Hematopoietic multipotent progenitor cell treated with erythropoietin and hydrocortisone succinate and interleukin-3 and kit ligand, for 4 days (in vitro differentiated cells): ENCODE results near the gene NPTX1.

Experiments
- DNase-seq: peaks from one replicate; pipeline ENCODE4 v3.0.0-alpha.2; 2015

Gene NPTX1

GRCh38 chr17:80456465-80457235, 19.8 kb downstream of the NPTX1 start:
- DNase-seq = no peak

GRCh38 chr17:80455784-80456183, 20.6 kb downstream of the NPTX1 start:
- no peak for DNase-seq

DNA sequence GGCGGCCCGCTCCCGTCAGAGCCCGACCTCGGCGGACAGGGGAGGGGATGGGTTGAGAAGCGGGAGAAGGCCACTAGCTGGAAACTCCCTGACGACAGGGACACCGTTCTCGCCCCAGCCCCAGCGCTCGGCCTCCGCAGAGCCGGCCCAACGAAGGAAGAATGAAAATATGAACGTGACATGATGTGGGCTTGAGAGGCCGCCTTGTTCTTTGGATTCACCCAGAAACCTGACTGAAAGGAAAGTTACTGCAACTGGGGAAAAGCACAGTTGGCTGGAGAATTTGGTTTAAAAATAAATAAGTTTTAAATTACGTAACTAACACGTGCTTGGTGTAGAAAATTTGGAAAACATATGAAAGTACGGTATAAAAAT, 21.1 kb downstream of the NPTX1 start:
- peak; percentile 81 for DNase-seq

DNA sequence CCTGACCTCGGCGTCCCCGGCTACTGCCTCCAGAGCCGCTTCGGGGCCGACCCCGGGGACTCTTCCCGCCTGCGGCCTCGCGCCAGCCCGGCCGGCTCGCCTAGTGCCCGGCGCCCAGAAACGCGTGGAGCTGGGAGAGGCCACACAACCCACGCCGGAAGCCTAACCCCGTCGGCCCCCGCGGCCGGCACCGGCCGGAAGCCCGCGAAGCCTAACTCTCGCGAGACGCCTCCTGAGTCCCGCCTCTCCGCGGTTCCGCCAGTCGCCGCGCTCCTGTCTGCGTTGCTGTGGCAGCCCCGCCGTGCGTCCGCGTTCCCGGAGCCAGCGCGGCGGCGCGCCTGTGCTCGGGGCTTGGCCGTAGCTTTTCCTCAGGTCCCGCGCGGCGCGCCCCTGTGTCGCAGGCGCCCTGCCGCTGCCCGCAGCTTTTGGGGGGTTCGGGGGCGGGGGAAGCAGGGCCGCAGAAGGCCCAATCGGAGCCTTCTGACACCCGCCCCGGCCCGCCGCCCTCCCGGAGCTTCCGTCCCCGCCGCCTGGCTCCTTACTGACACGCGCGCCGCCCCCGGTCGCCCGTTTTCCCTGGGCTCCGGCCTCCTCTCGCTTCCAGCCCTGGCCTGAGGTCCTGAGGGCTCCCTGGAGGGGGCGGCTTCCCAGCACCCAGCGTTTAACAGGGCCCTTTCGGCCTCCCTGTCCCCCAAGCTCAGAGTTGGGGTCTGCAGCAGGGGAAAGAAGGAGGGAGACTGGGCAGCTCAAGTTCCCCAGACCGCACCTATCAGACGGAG, 21.7 kb downstream of the NPTX1 start:
- peak; percentile 98 for DNase-seq

- no peak for DNase-seq
Measured at GRCh38 chr17:80453998-80454556, 22.3 kb downstream of the NPTX1 start.

DNA sequence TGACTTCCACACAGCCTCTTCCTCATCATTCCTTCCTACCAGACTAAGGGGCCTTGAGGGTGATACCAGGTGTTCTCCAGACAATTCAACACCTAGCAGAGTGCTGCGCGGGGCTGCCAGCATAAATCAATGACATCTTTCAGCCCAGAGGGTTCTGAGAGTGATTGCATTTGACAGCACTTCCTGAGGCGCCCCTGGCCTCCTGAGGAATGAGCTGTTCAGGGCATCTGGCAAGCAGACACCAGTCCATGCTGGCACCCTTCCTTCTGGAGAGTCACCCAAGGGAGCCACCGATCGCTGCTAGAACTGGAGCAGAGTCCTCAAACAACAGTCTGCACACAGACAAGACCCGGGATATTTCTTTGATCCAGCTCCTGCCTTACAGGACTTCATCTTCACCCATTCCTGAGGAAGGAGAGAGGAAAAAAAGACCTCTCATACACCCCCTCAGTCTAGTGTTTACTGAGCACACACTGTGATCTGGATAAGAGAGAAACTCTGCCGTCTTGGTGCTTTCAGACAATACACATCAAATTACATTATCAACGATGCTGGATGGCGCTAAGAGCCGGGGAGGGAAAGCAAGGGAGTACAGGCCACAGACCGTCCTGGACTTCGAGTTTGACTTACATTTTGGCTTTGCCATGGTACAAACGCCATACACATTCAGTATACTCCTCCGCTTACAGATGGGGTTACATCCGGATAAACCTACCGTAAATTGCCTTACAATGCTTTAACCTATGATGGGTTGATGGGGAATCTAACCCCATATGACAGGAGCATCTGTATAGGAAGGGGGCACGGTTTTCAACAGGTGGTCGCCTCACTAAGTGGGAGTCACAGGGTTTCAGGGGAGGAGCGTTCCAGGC, 23.0 kb downstream of the NPTX1 start:
- DNase-seq = no peak

DNA sequence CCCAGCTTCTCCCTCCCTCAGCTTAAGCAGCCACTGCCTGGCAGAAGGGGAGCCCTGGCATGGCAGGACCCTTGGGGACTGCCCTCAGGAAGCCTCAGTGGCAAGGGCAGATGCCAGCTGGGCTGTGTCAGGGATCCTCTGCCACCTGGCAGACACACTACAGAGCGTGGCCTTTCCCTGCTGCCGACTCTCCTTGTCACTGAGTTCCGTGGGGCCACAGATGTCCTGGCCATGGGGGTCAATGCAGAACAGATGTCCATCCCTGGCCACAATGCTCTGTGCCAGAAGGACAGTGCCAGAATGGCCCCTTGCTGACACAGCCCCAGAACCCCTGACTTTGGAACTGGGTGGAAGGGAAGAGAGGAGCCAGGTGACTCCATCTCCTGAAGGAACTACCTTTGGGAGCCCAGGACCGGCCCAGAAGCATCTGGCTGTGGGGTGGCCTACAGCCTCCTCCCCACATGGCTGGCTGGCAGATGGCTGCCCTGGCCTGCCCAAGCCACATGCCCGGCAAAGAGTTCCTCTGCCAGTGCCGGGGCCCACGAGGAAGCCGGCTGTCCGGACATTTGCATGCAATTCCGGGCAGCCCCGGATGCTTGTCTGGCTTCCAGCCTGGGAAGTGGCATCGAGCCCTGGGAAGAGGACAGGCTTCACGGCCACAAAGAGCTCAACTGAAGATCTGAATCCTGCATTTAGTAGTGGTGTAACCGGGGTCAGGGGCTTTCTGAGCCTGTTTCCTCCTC, 24.1 kb downstream of the NPTX1 start:
- no peak for DNase-seq

DNA sequence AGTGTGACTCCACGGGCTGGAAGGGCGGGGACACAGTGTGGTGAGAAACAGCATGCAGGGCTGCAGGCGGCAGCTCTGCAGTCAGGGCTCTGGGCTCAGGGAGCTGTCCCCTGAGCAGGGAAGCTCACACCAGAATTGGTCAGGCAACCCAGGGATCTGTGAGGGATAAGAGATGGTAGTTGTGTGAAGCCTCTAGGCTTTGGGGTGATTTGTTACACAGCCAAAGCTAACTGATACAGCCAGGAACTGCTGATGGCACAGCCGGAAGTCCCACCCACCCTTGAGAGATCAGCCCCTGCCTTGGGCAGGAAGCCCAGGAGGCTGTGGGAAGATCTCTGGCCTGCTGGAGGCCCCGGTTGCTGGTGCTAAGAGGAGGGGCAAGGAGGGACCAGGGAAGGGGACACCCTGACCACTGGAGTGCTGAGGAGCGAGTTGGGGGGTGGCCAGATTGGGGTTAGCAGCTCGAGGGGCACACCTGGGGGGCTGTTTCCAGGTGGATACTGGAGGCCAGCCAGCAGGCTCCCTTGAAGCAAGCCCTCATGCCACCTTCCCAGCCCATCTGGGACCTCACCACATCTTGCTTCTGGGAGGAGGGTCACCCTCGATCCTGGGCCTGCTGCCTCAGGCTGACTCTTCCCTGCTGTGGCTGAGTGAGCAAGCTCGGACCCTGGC, 25.2 kb downstream of the NPTX1 start:
- DNase-seq = no peak

DNA sequence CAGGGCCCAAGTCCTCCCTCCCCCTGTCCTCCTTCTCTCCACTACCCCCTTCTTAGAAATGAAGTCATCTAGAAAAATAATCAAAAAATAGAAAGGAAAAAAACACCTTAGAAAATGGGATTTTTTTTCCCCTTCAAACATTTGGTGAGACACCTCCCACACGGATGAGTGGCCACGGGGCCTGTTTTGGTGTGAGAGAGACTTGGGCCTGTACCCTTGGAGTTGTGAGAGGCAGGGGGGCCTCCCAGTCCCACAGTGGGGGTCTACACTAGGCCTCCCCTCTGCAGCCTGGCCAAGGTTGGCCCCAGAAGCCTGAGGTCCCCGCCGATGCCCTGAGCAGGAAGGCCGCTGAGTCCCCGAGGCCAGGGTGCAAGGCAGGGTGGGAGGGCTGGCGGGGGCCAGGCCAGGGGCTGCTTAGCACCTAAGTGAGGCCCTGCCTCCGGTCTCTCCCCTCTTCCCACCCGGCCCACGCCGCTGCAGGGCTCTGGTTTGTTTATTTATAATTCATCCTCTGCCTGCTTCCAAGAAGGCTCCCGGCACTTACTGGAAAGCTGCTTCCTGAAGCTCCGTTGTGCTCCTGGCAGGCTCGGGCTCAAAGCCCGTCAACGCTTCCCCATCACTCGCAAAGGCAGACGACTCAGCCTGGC, 26.4 kb downstream of the NPTX1 start:
- no peak for DNase-seq

GRCh38 chr17:80449194-80449929, 27.0 kb downstream of the NPTX1 start:
- DNase-seq = no peak

DNA sequence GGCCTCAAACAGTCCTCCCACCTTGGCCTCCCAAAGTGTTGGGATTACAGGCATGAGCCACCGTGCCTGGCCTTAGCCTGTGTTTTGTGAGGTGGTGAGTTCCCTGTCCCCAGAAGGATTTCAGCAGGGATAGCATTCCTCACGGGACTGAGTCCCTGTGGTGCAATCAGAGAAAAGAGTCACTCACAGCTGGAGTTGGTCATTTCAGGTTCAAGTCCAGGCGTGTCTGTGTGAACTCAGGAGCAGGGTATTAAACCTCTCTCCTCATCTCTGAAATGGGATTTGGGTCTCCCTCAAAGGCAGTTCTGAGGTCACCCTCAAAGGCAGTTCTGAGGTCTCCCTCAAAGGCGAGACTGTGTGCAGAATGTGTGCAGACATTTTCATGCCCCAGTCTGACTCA, 28.6 kb downstream of the NPTX1 start:
- DNase-seq = no peak

DNA sequence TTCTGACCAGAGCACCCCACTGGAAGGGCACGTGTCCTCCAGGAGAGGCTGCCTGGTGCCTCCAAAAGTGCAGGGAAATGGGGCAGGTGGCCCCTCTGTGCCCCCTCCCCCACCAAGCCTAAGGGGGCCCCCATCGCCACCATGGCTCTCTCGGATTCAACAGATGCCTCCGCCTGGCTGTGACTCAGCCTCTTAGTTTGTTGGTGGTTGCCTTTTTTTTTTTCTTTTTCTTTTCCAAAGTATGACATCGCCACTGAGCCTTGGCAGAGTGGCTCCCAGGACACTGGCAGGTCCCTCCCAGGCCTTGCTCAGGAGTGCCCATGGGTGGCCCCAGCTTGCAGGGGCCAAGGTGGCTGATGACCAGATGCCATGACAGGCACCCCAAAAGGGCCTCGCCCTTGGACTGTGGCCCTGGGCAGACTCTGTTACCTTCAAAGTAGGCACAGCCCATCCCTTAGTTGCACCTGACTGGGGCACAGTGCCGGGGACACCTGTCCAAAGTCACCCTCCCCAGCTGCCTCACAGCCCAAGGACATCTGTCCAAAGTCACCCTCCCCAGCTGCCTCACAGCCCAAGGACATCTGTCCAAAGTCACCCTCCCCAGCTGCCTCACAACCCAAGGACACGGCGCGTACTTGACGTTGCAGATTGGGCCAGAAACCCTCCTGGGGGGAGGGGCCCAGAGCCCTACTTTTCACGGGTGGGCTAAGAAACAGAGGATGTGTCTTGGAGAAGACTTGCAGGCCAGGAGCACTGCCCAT, 29.6 kb downstream of the NPTX1 start:
- DNase-seq = no peak

- DNase-seq = no peak
Measured at GRCh38 chr17:80445726-80446110, 30.7 kb downstream of the NPTX1 start.

DNA sequence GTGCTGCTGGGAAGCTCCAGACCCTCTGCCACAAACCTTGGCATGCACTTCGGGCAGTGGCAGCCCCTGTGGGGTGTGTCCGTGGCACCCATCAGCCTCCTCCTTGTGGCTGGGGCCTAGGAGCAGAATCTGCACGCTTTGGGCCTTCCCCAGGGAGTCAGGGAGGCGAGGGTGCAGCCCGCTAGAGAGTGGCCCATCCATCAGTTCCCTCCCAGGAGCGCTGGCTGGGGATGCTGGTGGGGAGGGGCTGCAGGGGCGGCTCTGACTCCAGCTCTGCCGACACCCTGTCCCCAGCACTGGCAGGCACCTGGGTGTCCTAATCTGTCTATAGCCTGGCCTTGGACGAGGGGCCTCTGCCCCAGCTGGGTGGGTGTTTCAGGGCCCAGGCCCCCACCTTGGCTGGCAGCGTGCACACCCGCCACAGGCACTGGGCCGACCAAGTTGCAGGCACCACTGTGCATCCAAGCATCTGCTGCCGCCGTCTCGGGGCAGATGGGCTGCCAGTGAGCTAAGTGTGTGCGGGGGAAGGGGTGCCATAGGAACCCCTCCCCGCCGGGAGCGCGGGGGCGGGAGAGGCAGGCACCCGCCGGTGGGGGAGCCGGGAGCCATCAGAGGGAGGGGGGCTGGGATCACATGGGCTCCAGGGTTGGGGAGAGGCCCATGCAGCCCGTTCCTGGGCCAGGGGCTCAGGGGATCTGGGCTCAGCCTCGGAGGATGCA, 31.2 kb downstream of the NPTX1 start:
- DNase-seq = no peak

DNA sequence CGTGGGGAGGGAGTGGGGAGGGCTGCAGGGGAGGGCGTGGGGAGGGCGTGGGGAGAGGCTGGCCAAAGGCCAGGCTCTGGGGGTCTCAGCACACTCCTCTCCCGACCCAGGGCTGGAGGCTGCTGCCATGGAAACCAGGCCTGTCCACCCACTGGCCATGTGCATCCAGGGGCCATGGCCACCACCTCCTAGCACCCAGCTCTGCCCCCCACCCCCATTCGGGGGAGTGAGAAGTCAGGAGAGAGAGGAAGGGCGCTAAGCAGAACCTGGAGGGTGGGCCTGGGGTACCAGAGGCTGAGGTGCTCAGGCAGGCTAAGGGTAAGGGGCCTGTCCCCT, 31.8 kb downstream of the NPTX1 start:
- DNase-seq = no peak

- DNase-seq = no peak
Measured at GRCh38 chr17:80443916-80444643, 32.3 kb downstream of the NPTX1 start.

DNA sequence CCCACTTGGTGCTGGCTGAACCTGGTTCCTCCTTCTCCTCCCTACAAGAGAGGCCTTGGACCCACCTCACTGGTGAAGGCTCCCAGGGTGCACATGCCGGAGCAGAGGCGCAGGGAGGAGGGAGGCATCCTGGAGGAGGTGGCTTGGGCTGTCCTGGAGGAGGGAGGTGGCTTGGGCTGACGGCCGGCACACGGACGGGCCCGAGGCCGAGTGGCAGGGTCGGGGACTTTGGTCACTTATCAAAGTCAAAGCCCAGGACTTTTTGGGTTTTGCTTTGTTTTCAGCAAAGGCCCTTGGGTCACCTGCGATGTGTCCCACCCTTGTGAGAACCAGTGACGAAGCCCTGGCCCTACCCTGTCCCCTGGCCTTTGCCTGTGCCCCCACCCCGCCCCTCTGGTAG, 32.9 kb downstream of the NPTX1 start:
- DNase-seq = no peak

GRCh38 chr17:80442764-80443163, 33.6 kb downstream of the NPTX1 start:
- DNase-seq = no peak

- DNase-seq = no peak
Measured at GRCh38 chr17:80442323-80442659, 34.1 kb downstream of the NPTX1 start.
